WTC11 (cell line): Measurements from ENCODE around the gene RBM24. TPM values are rescaled to one million over a fixed set of nuclear protein-coding genes. Genes with fewer than 3 reads are reported as not detected.
"Not testable (repeated sequence)": the region's sequence is repeated elsewhere in the genome, so short reads cannot be mapped to it uniquely, and the experiment has no call there.

Experiments used
- ATAC-seq: fragments of 200-7000 bp; cut with Tn5 transposase; 2 replicates; pipeline ENCODE4 v1.10.0; 2021; ENCODE audit warnings: mild to moderate bottlenecking, moderate library complexity
- CTCF ChIA-PET: fragments of 300-600 bp; sonication (Branson Sonifier 250); formaldehyde crosslinking; loops from one replicate; lab custom pipeline; 2021; ENCODE audit warnings: antibody characterized with exemption; lab: Charles Lee
- POLR2A ChIA-PET: fragments of 350-600 bp; sonication (Branson Sonifier 250); formaldehyde crosslinking; loops from one replicate; lab custom pipeline; 2021; ENCODE audit warnings: antibody characterized with exemption; lab: Charles Lee
- DNase-seq: peaks from one replicate; pipeline ENCODE4 v3.0.0; 2021; ENCODE audit warnings: low spot score
- H3K27ac Mint-ChIP-seq: 2 replicates; pipeline ENCODE4 v1.8.0; 2021; ENCODE audit warnings: mixed read lengths
- H3K27me3 Mint-ChIP-seq: 2 replicates; pipeline ENCODE4 v1.8.0; 2021; ENCODE audit warnings: low read depth, mild to moderate bottlenecking, moderate library complexity, mixed read lengths
- H3K36me3 Mint-ChIP-seq: 2 replicates; pipeline ENCODE4 v1.8.0; 2021; ENCODE audit warnings: mixed read lengths
- H3K4me1 Mint-ChIP-seq: 2 replicates; pipeline ENCODE4 v1.8.0; 2022; ENCODE audit warnings: mixed read lengths
- H3K4me3 Mint-ChIP-seq: 2 replicates; pipeline ENCODE4 v1.8.0; 2021; ENCODE audit warnings: mild to moderate bottlenecking, moderate library complexity, mixed read lengths
- H3K9me3 Mint-ChIP-seq: 2 replicates; pipeline ENCODE4 v1.8.0; 2021; ENCODE audit warnings: mixed read lengths
- ARID4B ChIP-seq: sonication (generic); formaldehyde crosslinking; IDR thresholded peaks from 2 replicates; pipeline ENCODE4 v1.8.0; 2023; ENCODE audit warnings: missing genetic modification reagents, mild to moderate bottlenecking, borderline replicate concordance
- CREM ChIP-seq: sonication (generic); formaldehyde crosslinking; IDR thresholded peaks from 2 replicates; pipeline ENCODE4 v1.8.1; 2022; ENCODE audit warnings: mild to moderate bottlenecking, missing genetic modification reagents, moderate library complexity
- ELF4 ChIP-seq: sonication (generic); formaldehyde crosslinking; IDR thresholded peaks from 2 replicates; pipeline ENCODE4 v1.8.1; 2022; ENCODE audit warnings: low read depth, mild to moderate bottlenecking, moderate library complexity, missing genetic modification reagents
- ETV6 ChIP-seq: sonication (generic); formaldehyde crosslinking; IDR thresholded peaks from 2 replicates; pipeline ENCODE4 v1.8.1; 2022; ENCODE audit warnings: mild to moderate bottlenecking, missing genetic modification reagents
- FOXJ3 ChIP-seq: sonication (generic); formaldehyde crosslinking; IDR thresholded peaks from 2 replicates; pipeline ENCODE4 v1.9.0; 2021; ENCODE audit warnings: missing genetic modification reagents, mild to moderate bottlenecking, borderline replicate concordance
- FOXK1 ChIP-seq: sonication (generic); formaldehyde crosslinking; IDR thresholded peaks from 2 replicates; pipeline ENCODE4 v1.8.0; 2022; ENCODE audit warnings: mild to moderate bottlenecking, moderate library complexity, missing genetic modification reagents
- FOXP1 ChIP-seq: sonication (generic); formaldehyde crosslinking; IDR thresholded peaks from 2 replicates; pipeline ENCODE4 v1.8.0; 2022; ENCODE audit warnings: missing genetic modification reagents, mild to moderate bottlenecking, moderate library complexity, borderline replicate concordance
- GRHL2 ChIP-seq: fragments of 250-450 bp; sonication (Bioruptor Pico); IDR thresholded peaks from 2 replicates; pipeline ENCODE4 v1.8.0; 2022; ENCODE audit warnings: mild to moderate bottlenecking, moderate library complexity; ENCODE audit not compliant: insufficient replicate concordance, severe bottlenecking
- JUN ChIP-seq: sonication (generic); formaldehyde crosslinking; IDR thresholded peaks from 2 replicates; pipeline ENCODE4 v1.8.0; 2023; ENCODE audit warnings: mild to moderate bottlenecking, missing genetic modification reagents
- KAT7 ChIP-seq: sonication (generic); formaldehyde crosslinking; IDR thresholded peaks from 2 replicates; pipeline ENCODE4 v1.8.1; 2023; ENCODE audit warnings: missing genetic modification reagents, mild to moderate bottlenecking, borderline replicate concordance
- MXD4 ChIP-seq: fragments of 250-450 bp; sonication (Bioruptor Pico); IDR thresholded peaks from 2 replicates; pipeline ENCODE4 v1.8.0; 2021; ENCODE audit warnings: mild to moderate bottlenecking, moderate library complexity, borderline replicate concordance
- MYBL2 ChIP-seq: sonication (generic); formaldehyde crosslinking; IDR thresholded peaks from 2 replicates; pipeline ENCODE4 v1.8.1; 2023; ENCODE audit warnings: mild to moderate bottlenecking, moderate library complexity, missing genetic modification reagents
- NFATC4 ChIP-seq: fragments of 250-450 bp; sonication (Bioruptor Pico); IDR thresholded peaks from 2 replicates; pipeline ENCODE4 v1.9.0; 2021; ENCODE audit warnings: mild to moderate bottlenecking
- NFYB ChIP-seq: sonication (generic); formaldehyde crosslinking; conservative IDR thresholded peaks from 2 replicates; pipeline ENCODE4 v1.8.0; 2022; ENCODE audit warnings: low read depth, missing genetic modification reagents
- NR1H2 ChIP-seq: sonication (generic); formaldehyde crosslinking; IDR thresholded peaks from 2 replicates; pipeline ENCODE4 v1.9.0; 2021; ENCODE audit warnings: mild to moderate bottlenecking, moderate library complexity, missing genetic modification reagents
- PRRX2 ChIP-seq: fragments of 250-450 bp; sonication (Bioruptor Pico); IDR thresholded peaks from 2 replicates; pipeline ENCODE4 v1.8.0; 2021; ENCODE audit warnings: mild to moderate bottlenecking
- RORB ChIP-seq: fragments of 250-450 bp; sonication (Bioruptor Pico); IDR thresholded peaks from 2 replicates; pipeline ENCODE4 v1.9.0; 2021; ENCODE audit warnings: mild to moderate bottlenecking
- SP1 ChIP-seq: sonication (generic); formaldehyde crosslinking; conservative IDR thresholded peaks from 2 replicates; pipeline ENCODE4 v1.8.1; 2022; ENCODE audit warnings: missing genetic modification reagents
- TEAD4 ChIP-seq: sonication (generic); formaldehyde crosslinking; IDR thresholded peaks from 2 replicates; pipeline ENCODE4 v1.8.0; 2022; ENCODE audit warnings: mild to moderate bottlenecking, missing genetic modification reagents
- USF1 ChIP-seq: sonication (generic); formaldehyde crosslinking; IDR thresholded peaks from 2 replicates; pipeline ENCODE4 v1.8.0; 2022; ENCODE audit warnings: mild to moderate bottlenecking, missing genetic modification reagents
- ZBTB43 ChIP-seq: sonication (generic); formaldehyde crosslinking; IDR thresholded peaks from 2 replicates; pipeline ENCODE4 v1.8.1; 2023; ENCODE audit warnings: mild to moderate bottlenecking, missing genetic modification reagents
- ZNF396 ChIP-seq: fragments of 250-450 bp; sonication (Bioruptor Pico); IDR thresholded peaks from 2 replicates; pipeline ENCODE4 v1.8.0; 2021; ENCODE audit warnings: mild to moderate bottlenecking, moderate library complexity, borderline replicate concordance
- ZNF512 ChIP-seq: sonication (generic); formaldehyde crosslinking; IDR thresholded peaks from 2 replicates; pipeline ENCODE4 v1.8.1; 2022; ENCODE audit warnings: missing genetic modification reagents, borderline replicate concordance
- ZNF671 ChIP-seq: fragments of 250-450 bp; sonication (Bioruptor Pico); IDR thresholded peaks from 2 replicates; pipeline ENCODE4 v1.8.0; 2021; ENCODE audit warnings: mild to moderate bottlenecking
- total RNA-seq: library from RNA; stranded (reverse); gene quantifications from 3 replicates; pipeline ENCODE4 v1.2.3, GENCODE V29; 2021

Gene RBM24
- total RNA-seq, 1 experiment from 2014 or later = 0.63 TPM

- TF ChIP-seq ZNF512 (CRISPR knock-in tag) (no peak), KAT7 (CRISPR knock-in tag) (no peak), ZNF396 (CRISPR knock-in tag) (no peak), FOXK1 (CRISPR knock-in tag) (no peak), PRRX2 (CRISPR knock-in tag) (no peak), SP1 (CRISPR knock-in tag) (no peak), FOXP1 (CRISPR knock-in tag) (no peak), NR1H2 (CRISPR knock-in tag) (no peak), RORB (no peak), ZNF671 (CRISPR knock-in tag) (no peak), USF1 (CRISPR knock-in tag) (no peak), FOXJ3 (CRISPR knock-in tag) (no peak)
Observed at GRCh38 chr6:17318435-17319165, 37.4 kb downstream of the RBM24 start (continued).

- ATAC-seq, DNase-seq, H3K36me3 Mint-ChIP-seq, H3K27ac Mint-ChIP-seq, CTCF ChIA-PET, H3K4me3 Mint-ChIP-seq, POLR2A ChIA-PET, H3K4me1 Mint-ChIP-seq, H3K9me3 Mint-ChIP-seq, H3K27me3 Mint-ChIP-seq: not testable (repeated sequence)
Observed at GRCh38 chr6:17320266-17320665, 39.1 kb downstream of the RBM24 start.

- ATAC-seq = no peak
- POLR2A ChIA-PET = interaction anchor here (0.6 kb wide), 1 partner anchor 183 kb away, joined by 5 read pairs; no protein-coding TSS in a partner anchor
- CTCF ChIA-PET = no interaction called here
- DNase-seq = no peak
- Mint-ChIP-seq H3K4me1 (no peaks in the 10 kb centered on the region), H3K27ac (no peak overlapping the region), H3K36me3 (peaks cover 7% of the 10 kb centered on the region), H3K4me3 (no peak overlapping the region), H3K27me3 (no peaks in the 10 kb centered on the region; the same call in 1 of the 2 replicates), H3K9me3 (peaks cover 17% of the 10 kb centered on the region)
- TF ChIP-seq TEAD4 (CRISPR knock-in tag) = no peak
- TF ChIP-seq GRHL2 (CRISPR knock-in tag) = no peak
- no peak for TF ChIP-seq ETV6
- no peak for TF ChIP-seq ELF4 (CRISPR knock-in tag)
- no peak for TF ChIP-seq MXD4
- no peak for TF ChIP-seq NFATC4 (CRISPR knock-in tag)
- TF ChIP-seq NFYB (CRISPR knock-in tag) = no peak
- no peak for TF ChIP-seq JUN (CRISPR knock-in tag)
- no peak for TF ChIP-seq ZNF512 (CRISPR knock-in tag)
- TF ChIP-seq ZBTB43 (CRISPR knock-in tag) = no peak
- TF ChIP-seq CREM (CRISPR knock-in tag) = no peak
- TF ChIP-seq MYBL2 = no peak
- TF ChIP-seq ARID4B (CRISPR knock-in tag) = no peak
- no peak for TF ChIP-seq RORB
Observed at GRCh38 chr6:17331238-17331637, 50.1 kb downstream of the RBM24 start.
